CD14-positive monocyte (primary cell): ENCODE data around the gene ONECUT3. TPM values are rescaled to one million over a fixed set of nuclear protein-coding genes. Genes with fewer than 3 reads are reported as not detected.
A peak's percentile ranks its signal among the peaks of the same experiment; 100 is the strongest.

Experiments
- DNase-seq, 3 donors: peaks; one replicate each; pipeline ENCODE4 v3.0.0-alpha.2; 2011 to 2022
- H2AFZ ChIP-seq: 2 replicates; pipeline ENCODE4 v1.6.0; 2012; ENCODE audit warnings: mild to moderate bottlenecking, low read depth, low read length, inconsistent platforms; ENCODE audit not compliant: insufficient read depth, poor library complexity, severe bottlenecking
- H3K27ac ChIP-seq, 2 donors: 1 replicate in 1 of 2; 2 replicates in 1 of 2; pipeline ENCODE4 v1.5.1; 2012 to 2013; ENCODE audit warnings: low read length in 2 of 2, control low read depth in 1 of 2, inconsistent platforms in 1 of 2, low read depth in 1 of 2, mild to moderate bottlenecking in 1 of 2
- H3K27me3 ChIP-seq, 2 donors: one replicate each; pipeline versions ENCODE4 v1.6.0 to v1.6.1; 2011 to 2013; ENCODE audit warnings: low read length in 2 of 2; ENCODE audit not compliant: control insufficient read depth in 2 of 2, insufficient read depth in 2 of 2
- H3K36me3 ChIP-seq, 2 donors: replicated peaks in 1 of 2; 1 replicate in 1 of 2; 2 replicates in 1 of 2; pipeline versions ENCODE4 v1.5.1 to v1.6.1; 2012 to 2013; ENCODE audit warnings: low read length in 2 of 2, control low read depth in 1 of 2, inconsistent platforms in 1 of 2, mild to moderate bottlenecking in 1 of 2; ENCODE audit not compliant: insufficient read depth in 2 of 2, control insufficient read depth in 1 of 2
- H3K4me1 ChIP-seq, 2 donors: 1 replicate in 1 of 2; 2 replicates in 1 of 2; pipeline versions ENCODE4 v1.5.1 to v1.6.1; 2012 to 2013; ENCODE audit warnings: low read length in 2 of 2, control low read depth in 1 of 2, inconsistent platforms in 1 of 2, mild to moderate bottlenecking in 1 of 2, moderate library complexity in 1 of 2; ENCODE audit not compliant: insufficient read depth in 2 of 2, control insufficient read depth in 1 of 2
- H3K4me2 ChIP-seq: replicated peaks from 2 replicates; pipeline ENCODE3; 2012; ENCODE audit warnings: low read length, moderate library complexity, mild to moderate bottlenecking; ENCODE audit not compliant: poor library complexity, severe bottlenecking; ENCODE audit errors: extremely low read depth
- H3K4me3 ChIP-seq, 3 experiments: fragments of 200-600 bp in 1 of 3; sonication (generic) in 1 of 3; replicated peaks in 1 of 3; 1 replicate in 2 of 3; 2 replicates in 1 of 3; pipeline ENCODE4 v1.5.1; 2011 to 2013; ENCODE audit warnings: low read length in 3 of 3, mild to moderate bottlenecking in 3 of 3, control low read depth in 2 of 3, low read depth in 2 of 3, inconsistent platforms in 1 of 3, moderate library complexity in 1 of 3
- H3K79me2 ChIP-seq: 2 replicates; pipeline ENCODE4 v1.6.0; 2012; ENCODE audit warnings: mild to moderate bottlenecking, control low read depth, inconsistent platforms, low read length, moderate library complexity; ENCODE audit not compliant: insufficient read depth
- H3K9ac ChIP-seq: 2 replicates; pipeline ENCODE4 v1.6.0; 2017; ENCODE audit warnings: low read length, mild to moderate bottlenecking; ENCODE audit not compliant: insufficient read depth, poor library complexity, severe bottlenecking
- H3K9me3 ChIP-seq, 2 donors: replicated peaks in 1 of 2; 1 replicate in 1 of 2; 2 replicates in 1 of 2; pipeline versions ENCODE4 v1.5.1 to v1.6.1; 2012 to 2013; ENCODE audit warnings: low read length in 2 of 2, control low read depth in 1 of 2; ENCODE audit not compliant: control insufficient read depth in 1 of 2, insufficient read depth in 1 of 2
- H4K20me1 ChIP-seq: 2 replicates; pipeline ENCODE4 v1.6.0; 2012; ENCODE audit warnings: mild to moderate bottlenecking, low read length, control low read depth, moderate library complexity; ENCODE audit not compliant: insufficient read depth
- H3K27ac Mint-ChIP-seq, 7 donors: one replicate each; pipeline ENCODE4 v1.8.0; 2020; ENCODE audit warnings: mild to moderate bottlenecking in 7 of 7, mixed read lengths in 7 of 7, moderate library complexity in 6 of 7, inconsistent platforms in 2 of 7
- H3K27me3 Mint-ChIP-seq, 3 donors: one replicate each; pipeline ENCODE4 v1.8.0; 2021 to 2022; ENCODE audit warnings: low read depth in 3 of 3, mild to moderate bottlenecking in 3 of 3, mixed read lengths in 3 of 3, moderate library complexity in 3 of 3, inconsistent platforms in 1 of 3
- H3K36me3 Mint-ChIP-seq, 2 donors: one replicate each; pipeline ENCODE4 v1.8.0; 2020; ENCODE audit warnings: mixed read lengths in 2 of 2, inconsistent platforms in 1 of 2, mild to moderate bottlenecking in 1 of 2
- H3K4me1 Mint-ChIP-seq: one replicate; pipeline ENCODE4 v1.8.0; 2020; ENCODE audit warnings: mild to moderate bottlenecking, mixed read lengths
- H3K4me3 Mint-ChIP-seq, 2 donors: one replicate each; pipeline ENCODE4 v1.8.0; 2020; ENCODE audit warnings: mild to moderate bottlenecking in 2 of 2, mixed read lengths in 2 of 2, moderate library complexity in 1 of 2
- H3K9me3 Mint-ChIP-seq, 7 donors: one replicate each; pipeline ENCODE4 v1.8.0; 2020 to 2022; ENCODE audit warnings: mixed read lengths in 7 of 7, mild to moderate bottlenecking in 6 of 7, moderate library complexity in 6 of 7, inconsistent platforms in 2 of 7
- WGBS: methylation state at CpG from one replicate; pipeline ENCODE4 v1.1.5; 2013; ENCODE audit warnings: missing lambda C conversion rate; ENCODE audit not compliant: insufficient coverage; 5-methylcytosine and 5-hydroxymethylcytosine counted together
- intact Hi-C, 2 donors: fragments of 100-400 bp; cut with micrococcal nuclease; formaldehyde crosslinking; loops; one replicate each; pipeline versions ENCODE4 v1.15.0 to v1.15.1; 2023
- polyA plus RNA-seq, 3 donors: library from polyadenylated mRNA; depleted of rRNA in 1 of 3; unstranded in 2 of 3; stranded (reverse) in 1 of 3; fragments of 300-500 nt in 2 of 3; fragments of >200 nt in 1 of 3; fragmentation: Illumina TruSeq in 2 of 3; gene quantifications; 1 replicate in 2 of 3; 2 replicates in 1 of 3; pipeline ENCODE4 v1.2.3, GENCODE V29; 2012 to 2021
- TF ChIP-seq, protein P1 (sequence below): fragments of 200-600 bp; IDR thresholded peaks from one replicate; pipeline ENCODE4 v1.8.0; 2022; ENCODE audit warnings: antibody characterized with exemption, mild to moderate bottlenecking

Gene ONECUT3
- polyA plus RNA-seq, 3 donors, result not detected

DNA sequence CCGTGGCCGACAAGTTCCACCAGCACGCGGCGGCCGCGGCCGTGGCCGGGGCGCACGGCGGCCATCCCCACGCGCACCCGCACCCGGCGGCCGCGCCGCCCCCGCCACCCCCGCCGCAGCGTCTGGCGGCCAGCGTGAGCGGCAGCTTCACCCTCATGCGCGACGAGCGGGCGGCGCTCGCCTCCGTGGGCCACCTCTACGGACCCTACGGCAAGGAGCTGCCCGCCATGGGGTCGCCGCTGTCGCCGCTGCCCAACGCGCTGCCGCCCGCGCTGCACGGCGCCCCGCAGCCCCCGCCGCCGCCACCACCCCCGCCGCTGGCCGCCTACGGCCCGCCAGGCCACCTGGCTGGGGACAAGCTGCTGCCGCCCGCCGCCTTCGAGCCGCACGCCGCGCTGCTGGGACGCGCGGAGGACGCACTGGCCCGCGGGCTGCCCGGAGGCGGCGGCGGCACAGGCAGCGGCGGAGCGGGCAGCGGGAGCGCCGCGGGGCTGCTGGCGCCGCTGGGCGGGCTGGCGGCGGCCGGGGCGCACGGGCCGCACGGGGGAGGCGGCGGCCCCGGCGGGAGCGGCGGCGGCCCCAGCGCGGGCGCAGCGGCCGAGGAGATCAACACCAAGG, 821 bp downstream of the ONECUT3 start:
- Histone ChIP-seq H3K27me3 (peaks cover 55 to 82% of the 10 kb centered on the region in 2 donors), H3K4me3 (no peak overlapping the region), H3K36me3 (no peaks in the 10 kb centered on the region), H3K79me2 (no peaks in the 10 kb centered on the region), H4K20me1 (no peaks in the 10 kb centered on the region), H3K9ac (no peak overlapping the region), H3K27ac (no peak overlapping the region), H3K9me3 (peaks cover 0 to 33% of the 10 kb centered on the region in 2 donors), H3K4me1 (peaks cover 0 to 3% of the 10 kb centered on the region in 2 donors), H2AFZ (no peak overlapping the region), H3K4me2 (no peak overlapping the region)
- Mint-ChIP-seq H3K4me3 (no peak overlapping the region), H3K4me1 (peaks cover 9% of the 10 kb centered on the region), H3K9me3 (peaks cover 0 to 18% (median 9%) of the 10 kb centered on the region in 7 donors), H3K27ac (no peak overlapping the region), H3K27me3 (peaks cover 76 to 90% (median 80%) of the 10 kb centered on the region in 3 donors), H3K36me3 (peaks cover 0 to 2% of the 10 kb centered on the region in 2 donors)
- DNase-seq, result no peak
- TF ChIP-seq, protein P1, sequence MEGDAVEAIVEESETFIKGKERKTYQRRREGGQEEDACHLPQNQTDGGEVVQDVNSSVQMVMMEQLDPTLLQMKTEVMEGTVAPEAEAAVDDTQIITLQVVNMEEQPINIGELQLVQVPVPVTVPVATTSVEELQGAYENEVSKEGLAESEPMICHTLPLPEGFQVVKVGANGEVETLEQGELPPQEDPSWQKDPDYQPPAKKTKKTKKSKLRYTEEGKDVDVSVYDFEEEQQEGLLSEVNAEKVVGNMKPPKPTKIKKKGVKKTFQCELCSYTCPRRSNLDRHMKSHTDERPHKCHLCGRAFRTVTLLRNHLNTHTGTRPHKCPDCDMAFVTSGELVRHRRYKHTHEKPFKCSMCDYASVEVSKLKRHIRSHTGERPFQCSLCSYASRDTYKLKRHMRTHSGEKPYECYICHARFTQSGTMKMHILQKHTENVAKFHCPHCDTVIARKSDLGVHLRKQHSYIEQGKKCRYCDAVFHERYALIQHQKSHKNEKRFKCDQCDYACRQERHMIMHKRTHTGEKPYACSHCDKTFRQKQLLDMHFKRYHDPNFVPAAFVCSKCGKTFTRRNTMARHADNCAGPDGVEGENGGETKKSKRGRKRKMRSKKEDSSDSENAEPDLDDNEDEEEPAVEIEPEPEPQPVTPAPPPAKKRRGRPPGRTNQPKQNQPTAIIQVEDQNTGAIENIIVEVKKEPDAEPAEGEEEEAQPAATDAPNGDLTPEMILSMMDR, result no peak
- WGBS, result 3% methylated on average over 105 of the region's 105 CpGs
- intact Hi-C loops, result no loop called here

DNA sequence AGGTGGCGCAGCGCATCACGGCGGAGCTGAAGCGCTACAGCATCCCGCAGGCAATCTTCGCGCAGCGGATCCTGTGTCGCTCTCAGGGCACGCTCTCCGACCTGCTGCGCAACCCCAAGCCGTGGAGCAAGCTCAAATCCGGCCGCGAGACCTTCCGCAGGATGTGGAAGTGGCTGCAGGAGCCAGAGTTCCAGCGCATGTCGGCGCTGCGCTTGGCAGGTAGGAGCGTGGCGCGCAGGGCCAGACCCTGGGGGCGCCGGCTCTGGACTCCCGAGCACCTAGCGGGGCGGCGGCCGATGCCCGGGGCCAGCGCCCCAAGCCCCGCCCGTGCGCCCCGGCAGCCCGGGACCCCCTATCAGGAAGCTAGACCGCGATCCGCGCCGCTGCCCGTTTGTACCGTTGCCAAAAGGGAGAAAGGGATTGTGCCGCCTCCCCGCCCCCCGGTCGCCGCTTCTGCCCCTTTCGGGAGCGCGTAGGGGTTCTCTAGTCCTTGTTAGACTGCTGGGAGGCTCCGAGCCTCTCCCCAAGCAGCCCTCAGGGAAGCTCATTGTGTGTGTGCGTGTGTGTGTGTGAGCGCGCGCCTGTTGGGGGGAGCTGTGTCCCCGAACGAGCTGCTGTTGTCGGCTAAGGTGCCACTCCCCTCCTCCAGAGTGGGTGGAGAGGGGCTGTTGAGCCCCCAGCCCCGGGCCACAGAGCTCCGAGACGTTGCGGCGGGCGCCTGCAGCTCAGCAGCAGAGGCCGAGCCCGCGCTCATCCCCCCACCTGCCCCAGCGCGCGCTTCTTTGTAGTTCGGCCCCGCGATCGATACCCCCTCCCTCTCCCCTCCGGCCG, 1.5 kb downstream of the ONECUT3 start:
- under 1% methylated on average over 71 of the region's 80 CpGs for WGBS
- Histone ChIP-seq H3K36me3 (no peaks in the 10 kb centered on the region), H3K4me3 (no peak overlapping the region), H2AFZ (no peak overlapping the region), H3K4me1 (peaks cover 0 to 3% of the 10 kb centered on the region in 2 donors), H4K20me1 (no peaks in the 10 kb centered on the region), H3K4me2 (no peak overlapping the region), H3K27ac (no peak overlapping the region), H3K9ac (no peak overlapping the region), H3K9me3 (peaks cover 0 to 34% of the 10 kb centered on the region in 2 donors), H3K27me3 (peaks cover 52 to 85% of the 10 kb centered on the region in 2 donors), H3K79me2 (no peaks in the 10 kb centered on the region)
- H3K36me3 Mint-ChIP-seq, result peaks cover 0 to 2% of the 10 kb centered on the region in 2 donors
- peaks cover 0 to 22% (median 9%) of the 10 kb centered on the region in 7 donors for H3K9me3 Mint-ChIP-seq
- H3K27ac Mint-ChIP-seq, result no peak overlapping the region
- intact Hi-C loops, result no loop called here
- peaks cover 9% of the 10 kb centered on the region for H3K4me1 Mint-ChIP-seq
- peak overlapping the region in 1 of 2 donors; percentile 76 for H3K4me3 Mint-ChIP-seq
- TF ChIP-seq, protein P1, result no peak
- H3K27me3 Mint-ChIP-seq, result peaks cover 79 to 90% (median 83%) of the 10 kb centered on the region in 3 donors
- DNase-seq, result no peak
